Activated CD8-positive, alpha-beta memory T cell treated with anti-CD3 and anti-CD28 coated beads, Interleukin-2, amount 50 U/mL, for 48 hours (primary cell): ENCODE measurements around the gene MEGF11.

Experiments used
- DNase-seq: peaks from one replicate; pipeline ENCODE4 v3.0.0-alpha.2; 2020

MEGF11 gene

GRCh38 chr15:66107070-66107469 is 146.5 kb downstream of the MEGF11 start:
- DNase-seq = no peak

- DNase-seq = no peak
Measured at GRCh38 chr15:66105286-66106265, 148.0 kb downstream of the MEGF11 start.

- no peak for DNase-seq
Measured at GRCh38 chr15:66103293-66103590, 150.3 kb downstream of the MEGF11 start.

- no peak for DNase-seq
Measured at GRCh38 chr15:66102563-66103292, 150.8 kb downstream of the MEGF11 start.

- no peak for DNase-seq
Measured at GRCh38 chr15:66101715-66102395, 151.7 kb downstream of the MEGF11 start.

- DNase-seq = no peak
Measured at GRCh38 chr15:66100761-66101160, 152.8 kb downstream of the MEGF11 start.

- DNase-seq = no peak
Measured at GRCh38 chr15:66099950-66100671, 153.4 kb downstream of the MEGF11 start.

GRCh38 chr15:66098022-66098363 is 155.6 kb downstream of the MEGF11 start:
- no peak for DNase-seq

GRCh38 chr15:66097151-66098021 is 156.2 kb downstream of the MEGF11 start:
- no peak for DNase-seq

GRCh38 chr15:66096688-66097058 is 156.9 kb downstream of the MEGF11 start:
- no peak for DNase-seq

- DNase-seq = no peak
Measured at GRCh38 chr15:66095871-66096687, 157.5 kb downstream of the MEGF11 start.

GRCh38 chr15:66094331-66094730 is 159.2 kb downstream of the MEGF11 start:
- no peak for DNase-seq

GRCh38 chr15:66092053-66093016 is 161.2 kb downstream of the MEGF11 start:
- no peak for DNase-seq

- no peak for DNase-seq
Measured at GRCh38 chr15:66089509-66089908, 164.0 kb downstream of the MEGF11 start.

- DNase-seq = no peak
Measured at GRCh38 chr15:66089049-66089448, 164.5 kb downstream of the MEGF11 start.

- DNase-seq = no peak
Measured at GRCh38 chr15:66085128-66085527, 168.4 kb downstream of the MEGF11 start.

- no peak for DNase-seq
Measured at GRCh38 chr15:66084704-66085103, 168.8 kb downstream of the MEGF11 start.

- no peak for DNase-seq
Measured at GRCh38 chr15:66080717-66081398, 172.7 kb downstream of the MEGF11 start.

- DNase-seq = no peak
Measured at GRCh38 chr15:66078929-66079275, 174.6 kb downstream of the MEGF11 start.
